ENCODE results near the gene OTUB1. TPM values are rescaled to one million over a fixed set of nuclear protein-coding genes. Genes with fewer than 3 reads are reported as not detected.
A peak's percentile ranks its signal among the peaks of the same experiment; 100 is the strongest.

Gene OTUB1
- polyA plus RNA-seq, 1 donor, result 79.5 TPM

GRCh38 chr11:64006398-64006797, 20.2 kb downstream of the OTUB1 start:
- Histone ChIP-seq H3K9me3 (ENCODE audit: control insufficient read depth, low read depth, low read length) (peaks cover 21% of the 10 kb centered on the region), H3K36me3 (ENCODE audit: control insufficient read depth, insufficient read depth, low read length) (no peaks in the 10 kb centered on the region), H3K27ac (ENCODE audit: low read length) (no peak overlapping the region), H3K4me3 (ENCODE audit: low read length) (no peak overlapping the region), H3K4me1 (ENCODE audit: control insufficient read depth, insufficient read depth, low read length) (peaks cover 20% of the 10 kb centered on the region), H3K27me3 (ENCODE audit: control insufficient read depth, insufficient read depth, low read length) (peaks cover 33% of the 10 kb centered on the region)
- WGBS (ENCODE audit: insufficient coverage, low lambda C conversion rate), result no CpG with 5 or more reads among the region's 12 CpGs
- no peak for DNase-seq

GRCh38 chr11:64007160-64007628, 21.0 kb downstream of the OTUB1 start:
- Histone ChIP-seq H3K27me3 (ENCODE audit: control insufficient read depth, insufficient read depth, low read length) (peaks cover 33% of the 10 kb centered on the region), H3K4me1 (ENCODE audit: control insufficient read depth, insufficient read depth, low read length) (peaks cover 17% of the 10 kb centered on the region), H3K9me3 (ENCODE audit: control insufficient read depth, low read depth, low read length) (peaks cover 21% of the 10 kb centered on the region), H3K36me3 (ENCODE audit: control insufficient read depth, insufficient read depth, low read length) (no peaks in the 10 kb centered on the region), H3K4me3 (ENCODE audit: low read length) (peak overlapping the region; percentile 26), H3K27ac (ENCODE audit: low read length) (no peak overlapping the region)
- WGBS (ENCODE audit: insufficient coverage, low lambda C conversion rate), result 7% methylated on average over 2 of the region's 27 CpGs
- no peak for DNase-seq

GRCh38 chr11:64007629-64008282, 21.5 kb downstream of the OTUB1 start:
- Histone ChIP-seq H3K27me3 (ENCODE audit: control insufficient read depth, insufficient read depth, low read length) (peaks cover 33% of the 10 kb centered on the region), H3K9me3 (ENCODE audit: control insufficient read depth, low read depth, low read length) (peaks cover 21% of the 10 kb centered on the region), H3K4me1 (ENCODE audit: control insufficient read depth, insufficient read depth, low read length) (peaks cover 16% of the 10 kb centered on the region), H3K27ac (ENCODE audit: low read length) (no peak overlapping the region), H3K36me3 (ENCODE audit: control insufficient read depth, insufficient read depth, low read length) (no peaks in the 10 kb centered on the region), H3K4me3 (ENCODE audit: low read length) (peak overlapping the region; percentile 26)
- DNase-seq, result peak in 1 of 2 donors; percentile 44
- WGBS (ENCODE audit: insufficient coverage, low lambda C conversion rate), result 24% methylated on average over 7 of the region's 40 CpGs

- no peak overlapping the region for H3K27ac ChIP-seq (ENCODE audit: low read length)
- no peak overlapping the region for H3K4me3 ChIP-seq (ENCODE audit: low read length)
These were observed 22.2 kb downstream of the OTUB1 start for GRCh38 chr11:64008283-64008913.

GRCh38 chr11:64008914-64009633, 22.8 kb downstream of the OTUB1 start:
- Histone ChIP-seq H3K36me3 (ENCODE audit: control insufficient read depth, insufficient read depth, low read length) (no peaks in the 10 kb centered on the region), H3K4me3 (ENCODE audit: low read length) (no peak overlapping the region), H3K9me3 (ENCODE audit: control insufficient read depth, low read depth, low read length) (peaks cover 21% of the 10 kb centered on the region), H3K4me1 (ENCODE audit: control insufficient read depth, insufficient read depth, low read length) (peaks cover 16% of the 10 kb centered on the region), H3K27ac (ENCODE audit: low read length) (no peak overlapping the region), H3K27me3 (ENCODE audit: control insufficient read depth, insufficient read depth, low read length) (peaks cover 33% of the 10 kb centered on the region)
- WGBS (ENCODE audit: insufficient coverage, low lambda C conversion rate), result 60% methylated on average over 1 of the region's 18 CpGs
- DNase-seq, result no peak

More at GRCh38 chr11:64008283-64008913, 22.2 kb downstream of the OTUB1 start:
- WGBS (ENCODE audit: insufficient coverage, low lambda C conversion rate), result no CpG with 5 or more reads among the region's 26 CpGs
- Histone ChIP-seq H3K9me3 (ENCODE audit: control insufficient read depth, low read depth, low read length) (peaks cover 21% of the 10 kb centered on the region), H3K27me3 (ENCODE audit: control insufficient read depth, insufficient read depth, low read length) (peaks cover 33% of the 10 kb centered on the region), H3K4me1 (ENCODE audit: control insufficient read depth, insufficient read depth, low read length) (peaks cover 16% of the 10 kb centered on the region), H3K36me3 (ENCODE audit: control insufficient read depth, insufficient read depth, low read length) (no peaks in the 10 kb centered on the region)
- DNase-seq, result no peak

- Histone ChIP-seq H3K27me3 (ENCODE audit: control insufficient read depth, insufficient read depth, low read length) (peaks cover 33% of the 10 kb centered on the region), H3K4me1 (ENCODE audit: control insufficient read depth, insufficient read depth, low read length) (peaks cover 16% of the 10 kb centered on the region), H3K4me3 (ENCODE audit: low read length) (no peak overlapping the region), H3K9me3 (ENCODE audit: control insufficient read depth, low read depth, low read length) (peaks cover 21% of the 10 kb centered on the region), H3K27ac (ENCODE audit: low read length) (no peak overlapping the region), H3K36me3 (ENCODE audit: control insufficient read depth, insufficient read depth, low read length) (no peaks in the 10 kb centered on the region)
- no peak for DNase-seq
- WGBS (ENCODE audit: insufficient coverage, low lambda C conversion rate), result no CpG with 5 or more reads among the region's 8 CpGs
These were observed 23.5 kb downstream of the OTUB1 start for GRCh38 chr11:64009710-64010109.

GRCh38 chr11:64010783-64011182, 24.5 kb downstream of the OTUB1 start:
- WGBS (ENCODE audit: insufficient coverage, low lambda C conversion rate), result no CpG with 5 or more reads among the region's 2 CpGs
- H3K27me3 ChIP-seq (ENCODE audit: control insufficient read depth, insufficient read depth, low read length), result peaks cover 31% of the 10 kb centered on the region
- H3K4me3 ChIP-seq (ENCODE audit: low read length), result no peak overlapping the region
- no peak for DNase-seq
- H3K36me3 ChIP-seq (ENCODE audit: control insufficient read depth, insufficient read depth, low read length), result no peaks in the 10 kb centered on the region
- H3K27ac ChIP-seq (ENCODE audit: low read length), result no peak overlapping the region
- peaks cover 21% of the 10 kb centered on the region for H3K9me3 ChIP-seq (ENCODE audit: control insufficient read depth, low read depth, low read length)
- H3K4me1 ChIP-seq (ENCODE audit: control insufficient read depth, insufficient read depth, low read length), result peaks cover 16% of the 10 kb centered on the region

- H3K4me3 ChIP-seq (ENCODE audit: low read length), result no peak overlapping the region
- peaks cover 25% of the 10 kb centered on the region for H3K27me3 ChIP-seq (ENCODE audit: control insufficient read depth, insufficient read depth, low read length)
- H3K4me1 ChIP-seq (ENCODE audit: control insufficient read depth, insufficient read depth, low read length), result peaks cover 16% of the 10 kb centered on the region
- WGBS (ENCODE audit: insufficient coverage, low lambda C conversion rate), result 80% methylated on average over 1 of the region's 8 CpGs
- H3K27ac ChIP-seq (ENCODE audit: low read length), result no peak overlapping the region
- peaks cover 21% of the 10 kb centered on the region for H3K9me3 ChIP-seq (ENCODE audit: control insufficient read depth, low read depth, low read length)
- no peak for DNase-seq
- H3K36me3 ChIP-seq (ENCODE audit: control insufficient read depth, insufficient read depth, low read length), result no peaks in the 10 kb centered on the region
These were observed 25.1 kb downstream of the OTUB1 start for GRCh38 chr11:64011371-64011770.

GRCh38 chr11:64013141-64013896, 27.1 kb downstream of the OTUB1 start:
- Histone ChIP-seq H3K9me3 (ENCODE audit: control insufficient read depth, low read depth, low read length) (peaks cover 19% of the 10 kb centered on the region), H3K27ac (ENCODE audit: low read length) (no peak overlapping the region), H3K36me3 (ENCODE audit: control insufficient read depth, insufficient read depth, low read length) (no peaks in the 10 kb centered on the region), H3K27me3 (ENCODE audit: control insufficient read depth, insufficient read depth, low read length) (peaks cover 5% of the 10 kb centered on the region), H3K4me3 (ENCODE audit: low read length) (no peak overlapping the region), H3K4me1 (ENCODE audit: control insufficient read depth, insufficient read depth, low read length) (no peaks in the 10 kb centered on the region)
- no peak for DNase-seq
- WGBS (ENCODE audit: insufficient coverage, low lambda C conversion rate), result no CpG with 5 or more reads among the region's 16 CpGs

- H3K9me3 ChIP-seq (ENCODE audit: control insufficient read depth, low read depth, low read length), result peaks cover 19% of the 10 kb centered on the region
- no peak overlapping the region for H3K27ac ChIP-seq (ENCODE audit: low read length)
- H3K27me3 ChIP-seq (ENCODE audit: control insufficient read depth, insufficient read depth, low read length), result no peaks in the 10 kb centered on the region
- no CpG with 5 or more reads among the region's 11 CpGs for WGBS (ENCODE audit: insufficient coverage, low lambda C conversion rate)
- DNase-seq, result no peak
- no peak overlapping the region for H3K4me3 ChIP-seq (ENCODE audit: low read length)
- H3K36me3 ChIP-seq (ENCODE audit: control insufficient read depth, insufficient read depth, low read length), result no peaks in the 10 kb centered on the region
- no peaks in the 10 kb centered on the region for H3K4me1 ChIP-seq (ENCODE audit: control insufficient read depth, insufficient read depth, low read length)
These were observed 28.1 kb downstream of the OTUB1 start for GRCh38 chr11:64014356-64014755.

All from large intestine (tissue), 3 donors.